GM13976 (cell line): ENCODE measurements around the gene WWOX.
"Not testable (repeated sequence)": the region's sequence is repeated elsewhere in the genome, so short reads cannot be mapped to it uniquely, and the experiment has no call there.

Experiments
- DNase-seq: peaks from one replicate; pipeline ENCODE4 v3.0.0; 2012; ENCODE audit warnings: low spot score
- in situ Hi-C: fragments of 300-500 bp; cut with MboI; formaldehyde crosslinking; loops from one replicate; pipeline ENCODE4 v1.12.0; 2022; ENCODE audit warnings: low sequenced_read_pairs, mixed read lengths, inconsistent platforms; ENCODE audit not compliant: unreplicated experiment
- TF ChIP-seq, protein P1 (sequence below): IDR thresholded peaks from 2 replicates; pipeline ENCODE4 v1.5.1; 2012; ENCODE audit warnings: borderline replicate concordance, mild to moderate bottlenecking; ENCODE audit not compliant: insufficient read depth; ENCODE audit errors: extremely low read depth, missing control alignments, control extremely low read depth

Gene WWOX

GRCh38 chr16:79229361-79229760 is 1129.9 kb downstream of the WWOX start:
- DNase-seq = no peak
- TF ChIP-seq, protein P1, sequence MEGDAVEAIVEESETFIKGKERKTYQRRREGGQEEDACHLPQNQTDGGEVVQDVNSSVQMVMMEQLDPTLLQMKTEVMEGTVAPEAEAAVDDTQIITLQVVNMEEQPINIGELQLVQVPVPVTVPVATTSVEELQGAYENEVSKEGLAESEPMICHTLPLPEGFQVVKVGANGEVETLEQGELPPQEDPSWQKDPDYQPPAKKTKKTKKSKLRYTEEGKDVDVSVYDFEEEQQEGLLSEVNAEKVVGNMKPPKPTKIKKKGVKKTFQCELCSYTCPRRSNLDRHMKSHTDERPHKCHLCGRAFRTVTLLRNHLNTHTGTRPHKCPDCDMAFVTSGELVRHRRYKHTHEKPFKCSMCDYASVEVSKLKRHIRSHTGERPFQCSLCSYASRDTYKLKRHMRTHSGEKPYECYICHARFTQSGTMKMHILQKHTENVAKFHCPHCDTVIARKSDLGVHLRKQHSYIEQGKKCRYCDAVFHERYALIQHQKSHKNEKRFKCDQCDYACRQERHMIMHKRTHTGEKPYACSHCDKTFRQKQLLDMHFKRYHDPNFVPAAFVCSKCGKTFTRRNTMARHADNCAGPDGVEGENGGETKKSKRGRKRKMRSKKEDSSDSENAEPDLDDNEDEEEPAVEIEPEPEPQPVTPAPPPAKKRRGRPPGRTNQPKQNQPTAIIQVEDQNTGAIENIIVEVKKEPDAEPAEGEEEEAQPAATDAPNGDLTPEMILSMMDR = no peak
- in situ Hi-C loops = no loop called here

- in situ Hi-C loops, DNase-seq: not testable (repeated sequence)
Measured at GRCh38 chr16:79245700-79246099, 1146.2 kb downstream of the WWOX start.

DNA sequence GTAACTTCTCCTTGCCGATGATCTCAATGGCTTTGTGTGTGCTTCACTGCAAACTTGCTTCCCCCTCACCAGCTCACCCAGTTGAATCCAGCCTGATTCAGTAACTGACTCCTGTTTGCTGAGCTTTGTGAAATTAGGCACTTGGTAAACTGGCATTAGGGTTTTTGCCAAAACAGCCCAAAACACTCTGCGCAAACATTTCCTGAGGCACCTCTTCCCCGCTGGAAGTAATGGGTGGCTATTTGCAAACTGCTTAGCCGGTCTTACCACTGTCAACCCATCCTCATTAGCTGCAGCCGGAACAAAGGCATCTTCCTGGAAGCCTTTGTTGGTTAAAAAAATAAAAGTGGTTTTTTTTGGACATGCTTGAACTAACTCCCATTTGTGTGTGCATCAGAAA is 1147.9 kb downstream of the WWOX start:
- in situ Hi-C loops = no loop called here
- TF ChIP-seq, protein P1 = no peak
- no peak for DNase-seq

DNA sequence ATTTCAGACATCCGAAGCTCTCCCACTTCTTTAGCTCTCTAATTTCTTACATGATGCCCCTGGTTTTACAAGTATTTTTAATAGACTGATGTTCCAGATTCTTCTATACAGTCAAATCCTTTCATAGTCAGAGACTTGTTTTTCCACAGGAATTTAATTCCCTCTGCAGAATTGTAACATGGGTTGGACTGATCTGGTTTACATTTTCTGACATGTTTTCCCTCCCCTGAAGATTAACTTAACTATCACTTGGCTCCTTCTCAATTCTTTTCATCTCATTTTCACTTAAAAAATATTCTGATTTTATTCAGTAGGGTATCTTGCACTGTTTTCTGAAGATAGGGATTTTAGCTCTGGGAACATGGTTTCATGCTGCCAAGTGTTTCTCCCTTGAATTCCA is 1148.9 kb downstream of the WWOX start:
- in situ Hi-C loops = no loop called here
- TF ChIP-seq, protein P1 = no peak
- DNase-seq = no peak

DNA sequence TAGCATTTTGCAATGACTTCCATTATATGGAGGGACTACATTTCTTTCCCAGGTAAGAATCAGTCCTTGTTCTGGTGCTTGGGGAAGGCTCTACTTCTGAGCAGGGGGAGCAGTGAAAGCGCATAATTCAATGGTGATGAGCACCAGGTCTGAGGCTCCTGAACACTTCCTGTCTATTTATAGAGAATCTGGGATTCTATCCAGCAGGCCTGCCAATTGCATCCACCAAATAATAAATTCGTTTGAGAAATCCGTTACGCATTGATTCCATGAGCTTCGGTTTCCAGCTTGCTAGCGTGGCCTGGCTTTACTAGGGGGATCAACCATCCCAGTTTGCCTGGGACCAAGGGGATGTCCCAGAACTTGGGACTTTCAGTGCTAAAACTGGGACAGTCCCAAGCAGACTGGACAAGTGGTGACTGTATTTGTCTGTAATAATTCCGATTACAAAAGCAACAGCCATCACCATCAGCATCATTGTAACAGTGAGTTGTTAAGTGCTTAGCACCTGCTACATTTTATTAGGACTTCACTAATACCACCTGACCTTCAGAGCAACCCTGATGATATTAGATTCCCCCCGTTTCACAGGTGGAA is 1151.1 kb downstream of the WWOX start:
- DNase-seq = no peak
- TF ChIP-seq, protein P1 = no peak
- in situ Hi-C loops = no loop called here

- TF ChIP-seq, protein P1 = no peak
- DNase-seq = no peak
- in situ Hi-C loops = no loop called here
Measured at GRCh38 chr16:79253100-79253631, 1153.7 kb downstream of the WWOX start.

GRCh38 chr16:79257953-79258490 is 1158.6 kb downstream of the WWOX start:
- no peak for DNase-seq
- TF ChIP-seq, protein P1 = no peak
- in situ Hi-C loops = no loop called here

GRCh38 chr16:79260890-79261289 is 1161.4 kb downstream of the WWOX start:
- DNase-seq = not testable (repeated sequence)

More at GRCh38 chr16:79260890-79261289, 1161.4 kb downstream of the WWOX start:
- in situ Hi-C loops = not testable (repeated sequence)
